Loucy (cell line): ENCODE results near the gene HLA-DRB1.
"Not testable (repeated sequence)": the region's sequence is repeated elsewhere in the genome, so short reads cannot be mapped to it uniquely, and the experiment has no call there.

Experiments
- H2AFZ ChIP-seq: fragments of 200-600 bp; sonication (generic); 2 replicates; pipeline ENCODE4 v1.6.0; 2016; ENCODE audit warnings: antibody characterized with exemption, mild to moderate bottlenecking, low read length, moderate library complexity
- H3F3A ChIP-seq: fragments of 200-600 bp; 2 replicates; pipeline ENCODE4 v1.6.0; 2016; ENCODE audit warnings: antibody characterized with exemption, low read depth, mild to moderate bottlenecking
- H3K27me3 ChIP-seq: fragments of 200-600 bp; sonication (generic); 2 replicates; pipeline ENCODE4 v1.6.1; 2014; ENCODE audit warnings: low read length, mild to moderate bottlenecking; ENCODE audit not compliant: insufficient read depth, poor library complexity, severe bottlenecking
- H3K36me3 ChIP-seq: fragments of 200-600 bp; sonication (generic); 2 replicates; pipeline ENCODE4 v1.6.1; 2016; ENCODE audit warnings: low read length; ENCODE audit not compliant: insufficient read depth
- H3K4me1 ChIP-seq: fragments of 200-600 bp; sonication (generic); 2 replicates; pipeline ENCODE4 v1.5.1; 2014; ENCODE audit warnings: low read length, mild to moderate bottlenecking; ENCODE audit not compliant: insufficient read depth, poor library complexity, severe bottlenecking
- H3K4me2 ChIP-seq: fragments of 200-600 bp; sonication (generic); 2 replicates; pipeline ENCODE4 v1.6.0; 2014; ENCODE audit warnings: antibody characterized with exemption, low read length, low read depth, mild to moderate bottlenecking; ENCODE audit not compliant: poor library complexity, severe bottlenecking
- H3K4me3 ChIP-seq: fragments of 200-600 bp; sonication (generic); 2 replicates; pipeline ENCODE4 v1.5.1; 2014; ENCODE audit warnings: low read length, mild to moderate bottlenecking, mixed read lengths; ENCODE audit not compliant: poor library complexity, severe bottlenecking
- H3K79me2 ChIP-seq: fragments of 200-600 bp; sonication (generic); 2 replicates; pipeline ENCODE4 v1.6.1; 2014; ENCODE audit warnings: low read length; ENCODE audit not compliant: insufficient read depth
- H3K9ac ChIP-seq: fragments of 200-600 bp; sonication (generic); 2 replicates; pipeline ENCODE4 v1.6.0; 2014; ENCODE audit warnings: mild to moderate bottlenecking, low read depth, low read length, moderate library complexity; ENCODE audit not compliant: poor library complexity, severe bottlenecking
- H3K9me2 ChIP-seq: fragments of 200-600 bp; sonication (generic); replicated peaks from 2 replicates; pipeline ENCODE4 v1.6.1; 2016; ENCODE audit warnings: low read depth, low read length, mixed read lengths
- H3K9me3 ChIP-seq: fragments of 200-600 bp; sonication (generic); 2 replicates; pipeline ENCODE4 v1.6.1; 2014; ENCODE audit warnings: mild to moderate bottlenecking, antibody characterized with exemption, low read length, low read depth; ENCODE audit not compliant: insufficient read depth
- H4K20me1 ChIP-seq: fragments of 200-600 bp; sonication (generic); 2 replicates; pipeline ENCODE4 v1.6.0; 2014; ENCODE audit warnings: antibody characterized with exemption, low read length, mild to moderate bottlenecking; ENCODE audit not compliant: insufficient read depth, poor library complexity, severe bottlenecking
- EZH2phosphoT487 ChIP-seq: fragments of 200-600 bp; IDR thresholded peaks from 2 replicates; pipeline ENCODE4 v1.6.1; 2018; ENCODE audit warnings: antibody characterized with exemption, mild to moderate bottlenecking, moderate library complexity, borderline replicate concordance
- TF ChIP-seq, protein P1 (sequence below): fragments of 200-600 bp; sonication (generic); conservative IDR thresholded peaks from 2 replicates; pipeline ENCODE4 v1.5.1; 2014; ENCODE audit warnings: mild to moderate bottlenecking, antibody characterized with exemption, low read length

HLA-DRB1 gene

DNA sequence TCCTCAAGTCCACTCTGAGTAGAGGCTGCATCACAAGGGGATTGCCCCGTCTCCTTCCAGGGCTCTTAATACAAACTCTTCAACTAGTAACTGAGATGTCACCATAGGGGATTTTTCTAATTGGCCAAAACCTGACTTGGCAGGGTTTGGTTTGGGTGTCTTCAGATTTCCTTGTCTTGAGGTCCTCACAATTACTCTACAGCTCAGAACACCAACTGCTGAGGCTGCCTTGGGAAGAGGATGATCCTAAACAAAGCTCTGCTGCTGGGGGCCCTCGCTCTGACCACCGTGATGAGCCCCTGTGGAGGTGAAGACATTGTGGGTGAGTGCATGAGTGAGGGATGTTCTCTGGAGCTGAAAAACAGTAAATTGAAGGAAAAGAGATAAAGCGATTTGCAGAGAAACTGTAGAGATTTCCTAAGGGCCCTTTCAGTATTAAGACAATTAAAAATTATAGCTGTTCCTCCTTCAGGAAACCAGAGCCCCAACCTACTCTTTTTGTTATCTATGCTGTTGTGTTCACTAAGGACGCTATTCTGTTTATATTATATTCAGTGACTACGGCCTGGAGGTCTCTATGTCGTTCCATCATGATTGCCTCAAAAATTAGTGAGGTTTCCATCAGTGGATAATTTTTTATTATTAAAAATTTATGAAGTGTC lies 47.7 kb upstream of the HLA-DRB1 start, which contains the start of gene HLA-DQA1:
TSS of gene HLA-DQA1 (plus strand) at position 188 of the 662 bp plus-strand sequence. CDS start at position 241, 53 bp downstream.
- no peaks in the 10 kb centered on the region for H3K4me1 ChIP-seq
- H3K36me3 ChIP-seq: no peaks in the 10 kb centered on the region
- no peak within 1 kb of the TSS for H3K9ac ChIP-seq
- no peaks in the 10 kb centered on the region for H3K79me2 ChIP-seq
- no peak within 1 kb of the TSS for H2AFZ ChIP-seq
- H3K9me3 ChIP-seq: no peaks in the 10 kb centered on the region
- no peak within 1 kb of the TSS for H3K4me3 ChIP-seq
- no peaks in the 10 kb centered on the region for H3K9me2 ChIP-seq
- no peaks in the 10 kb centered on the region for H3F3A ChIP-seq
- TF ChIP-seq EZH2phosphoT487: no peak
- TF ChIP-seq, protein P1, sequence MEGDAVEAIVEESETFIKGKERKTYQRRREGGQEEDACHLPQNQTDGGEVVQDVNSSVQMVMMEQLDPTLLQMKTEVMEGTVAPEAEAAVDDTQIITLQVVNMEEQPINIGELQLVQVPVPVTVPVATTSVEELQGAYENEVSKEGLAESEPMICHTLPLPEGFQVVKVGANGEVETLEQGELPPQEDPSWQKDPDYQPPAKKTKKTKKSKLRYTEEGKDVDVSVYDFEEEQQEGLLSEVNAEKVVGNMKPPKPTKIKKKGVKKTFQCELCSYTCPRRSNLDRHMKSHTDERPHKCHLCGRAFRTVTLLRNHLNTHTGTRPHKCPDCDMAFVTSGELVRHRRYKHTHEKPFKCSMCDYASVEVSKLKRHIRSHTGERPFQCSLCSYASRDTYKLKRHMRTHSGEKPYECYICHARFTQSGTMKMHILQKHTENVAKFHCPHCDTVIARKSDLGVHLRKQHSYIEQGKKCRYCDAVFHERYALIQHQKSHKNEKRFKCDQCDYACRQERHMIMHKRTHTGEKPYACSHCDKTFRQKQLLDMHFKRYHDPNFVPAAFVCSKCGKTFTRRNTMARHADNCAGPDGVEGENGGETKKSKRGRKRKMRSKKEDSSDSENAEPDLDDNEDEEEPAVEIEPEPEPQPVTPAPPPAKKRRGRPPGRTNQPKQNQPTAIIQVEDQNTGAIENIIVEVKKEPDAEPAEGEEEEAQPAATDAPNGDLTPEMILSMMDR: no peak
- no peak within 1 kb of the TSS for H3K4me2 ChIP-seq
- peaks cover 3% of the 10 kb centered on the region for H3K27me3 ChIP-seq
- H4K20me1 ChIP-seq: no peaks in the 10 kb centered on the region

- Histone ChIP-seq H2AFZ (no peak overlapping the region), H3K4me2 (no peak overlapping the region)
- TF ChIP-seq, protein P1: no peak
- TF ChIP-seq EZH2phosphoT487: no peak
These were observed 46.0 kb upstream of the HLA-DRB1 start for GRCh38 chr6:32635526-32636123.

DNA sequence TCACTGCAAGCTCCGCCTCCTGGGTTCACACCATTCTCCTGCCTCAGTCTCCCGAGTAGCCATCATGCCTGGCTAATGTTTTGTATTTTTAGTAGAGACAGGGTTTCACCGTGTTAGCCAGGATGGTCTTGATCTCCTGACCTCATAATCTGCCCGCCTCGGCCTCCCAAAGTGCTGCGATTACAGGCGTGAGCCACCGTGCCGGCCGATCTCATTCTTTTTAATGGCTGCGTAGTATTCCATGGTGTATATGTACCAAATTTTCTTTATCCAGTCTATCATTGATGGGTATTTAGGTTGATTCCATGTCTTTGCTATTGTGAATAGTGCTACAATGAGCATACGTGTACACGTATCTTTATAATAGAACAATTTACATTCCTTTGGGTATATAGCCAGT lies 40.1 kb upstream of the HLA-DRB1 start:
- not testable (repeated sequence) for H4K20me1 ChIP-seq, H3K4me2 ChIP-seq, H3K9me2 ChIP-seq, H3K9me3 ChIP-seq, H3K9ac ChIP-seq, H3K36me3 ChIP-seq, H3K4me1 ChIP-seq, H3F3A ChIP-seq, H3K27me3 ChIP-seq, H3K79me2 ChIP-seq, H3K4me3 ChIP-seq, H2AFZ ChIP-seq

More at GRCh38 chr6:32635526-32636123, 46.0 kb upstream of the HLA-DRB1 start:
- Histone ChIP-seq H3K4me3 (no peak overlapping the region), H4K20me1 (no peaks in the 10 kb centered on the region), H3K36me3 (no peaks in the 10 kb centered on the region), H3K4me1 (no peaks in the 10 kb centered on the region), H3K9me2 (no peaks in the 10 kb centered on the region), H3K79me2 (no peaks in the 10 kb centered on the region), H3K27me3 (peaks cover 3% of the 10 kb centered on the region), H3F3A (no peaks in the 10 kb centered on the region), H3K9ac (no peak overlapping the region), H3K9me3 (no peaks in the 10 kb centered on the region)

- TF ChIP-seq EZH2phosphoT487: no peak
- TF ChIP-seq, protein P1: no peak
- Histone ChIP-seq H3K4me2 (no peak overlapping the region), H3K9me3 (no peaks in the 10 kb centered on the region), H3K36me3 (no peaks in the 10 kb centered on the region), H3F3A (peaks cover 4% of the 10 kb centered on the region; the same call in 1 of the 2 replicates), H2AFZ (no peak overlapping the region), H3K4me3 (no peak overlapping the region), H3K79me2 (no peaks in the 10 kb centered on the region), H3K9ac (no peak overlapping the region), H3K27me3 (no peaks in the 10 kb centered on the region), H4K20me1 (no peaks in the 10 kb centered on the region), H3K9me2 (no peaks in the 10 kb centered on the region), H3K4me1 (peaks cover 9% of the 10 kb centered on the region)
These were observed 38.2 kb upstream of the HLA-DRB1 start for GRCh38 chr6:32627831-32628230.
